Measurements from ENCODE around the gene RBP5.

DNA sequence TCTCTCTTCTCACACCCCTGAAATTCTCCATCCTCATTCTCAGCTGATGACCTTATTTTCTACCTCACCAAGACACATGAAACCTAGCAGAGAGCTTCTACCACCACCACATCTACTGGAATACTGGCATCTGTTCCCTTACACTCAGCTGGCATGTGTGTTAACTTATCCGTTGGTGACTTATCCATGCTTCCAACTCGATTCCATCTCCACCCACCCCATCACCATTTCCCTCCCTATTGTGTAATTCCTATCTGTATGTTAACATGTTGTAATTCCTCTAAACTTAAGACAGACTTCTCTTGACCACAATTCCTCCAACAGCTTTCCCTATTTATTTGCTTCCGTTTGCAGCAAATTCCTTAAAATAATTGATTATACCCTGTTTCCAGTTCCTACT lies 52.8 kb downstream of the RBP5 start:
- no peak for TF ChIP-seq EP300 (IDR thresholded peaks at IDR 0.05)
- TF ChIP-seq, protein P1, sequence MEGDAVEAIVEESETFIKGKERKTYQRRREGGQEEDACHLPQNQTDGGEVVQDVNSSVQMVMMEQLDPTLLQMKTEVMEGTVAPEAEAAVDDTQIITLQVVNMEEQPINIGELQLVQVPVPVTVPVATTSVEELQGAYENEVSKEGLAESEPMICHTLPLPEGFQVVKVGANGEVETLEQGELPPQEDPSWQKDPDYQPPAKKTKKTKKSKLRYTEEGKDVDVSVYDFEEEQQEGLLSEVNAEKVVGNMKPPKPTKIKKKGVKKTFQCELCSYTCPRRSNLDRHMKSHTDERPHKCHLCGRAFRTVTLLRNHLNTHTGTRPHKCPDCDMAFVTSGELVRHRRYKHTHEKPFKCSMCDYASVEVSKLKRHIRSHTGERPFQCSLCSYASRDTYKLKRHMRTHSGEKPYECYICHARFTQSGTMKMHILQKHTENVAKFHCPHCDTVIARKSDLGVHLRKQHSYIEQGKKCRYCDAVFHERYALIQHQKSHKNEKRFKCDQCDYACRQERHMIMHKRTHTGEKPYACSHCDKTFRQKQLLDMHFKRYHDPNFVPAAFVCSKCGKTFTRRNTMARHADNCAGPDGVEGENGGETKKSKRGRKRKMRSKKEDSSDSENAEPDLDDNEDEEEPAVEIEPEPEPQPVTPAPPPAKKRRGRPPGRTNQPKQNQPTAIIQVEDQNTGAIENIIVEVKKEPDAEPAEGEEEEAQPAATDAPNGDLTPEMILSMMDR (IDR thresholded peaks at IDR 0.05) = no peak
